PC-3 (cell line): ENCODE data around the gene SERPINA5.

Source experiments
- EZH2 ChIP-seq: fragments of 300-600 bp; sonication (generic); IDR thresholded peaks from one replicate; pipeline ENCODE4 v1.6.1; 2017; ENCODE audit warnings: antibody characterized with exemption, mild to moderate bottlenecking, low read length; ENCODE audit not compliant: unreplicated experiment
- TF ChIP-seq, protein P1 (sequence below): fragments of 300-600 bp; sonication (generic); conservative IDR thresholded peaks from 2 replicates; pipeline ENCODE4 v1.5.1; 2017; ENCODE audit warnings: antibody characterized with exemption, low read depth, mild to moderate bottlenecking, low read length

DNA sequence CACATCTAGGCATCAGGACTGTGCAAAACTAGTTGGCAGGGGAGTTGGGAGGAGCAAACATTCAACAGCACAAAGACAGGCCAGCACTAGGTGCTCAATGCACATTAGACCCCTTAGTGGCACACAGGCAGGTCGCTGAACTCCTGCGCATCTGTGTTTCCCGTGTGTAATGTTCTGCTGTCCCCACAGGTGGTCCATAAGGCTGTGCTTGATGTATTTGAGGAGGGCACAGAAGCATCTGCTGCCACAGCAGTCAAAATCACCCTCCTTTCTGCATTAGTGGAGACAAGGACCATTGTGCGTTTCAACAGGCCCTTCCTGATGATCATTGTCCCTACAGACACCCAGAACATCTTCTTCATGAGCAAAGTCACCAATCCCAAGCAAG lies 42.2 kb downstream of the SERPINA5 start:
- TF ChIP-seq, protein P1, sequence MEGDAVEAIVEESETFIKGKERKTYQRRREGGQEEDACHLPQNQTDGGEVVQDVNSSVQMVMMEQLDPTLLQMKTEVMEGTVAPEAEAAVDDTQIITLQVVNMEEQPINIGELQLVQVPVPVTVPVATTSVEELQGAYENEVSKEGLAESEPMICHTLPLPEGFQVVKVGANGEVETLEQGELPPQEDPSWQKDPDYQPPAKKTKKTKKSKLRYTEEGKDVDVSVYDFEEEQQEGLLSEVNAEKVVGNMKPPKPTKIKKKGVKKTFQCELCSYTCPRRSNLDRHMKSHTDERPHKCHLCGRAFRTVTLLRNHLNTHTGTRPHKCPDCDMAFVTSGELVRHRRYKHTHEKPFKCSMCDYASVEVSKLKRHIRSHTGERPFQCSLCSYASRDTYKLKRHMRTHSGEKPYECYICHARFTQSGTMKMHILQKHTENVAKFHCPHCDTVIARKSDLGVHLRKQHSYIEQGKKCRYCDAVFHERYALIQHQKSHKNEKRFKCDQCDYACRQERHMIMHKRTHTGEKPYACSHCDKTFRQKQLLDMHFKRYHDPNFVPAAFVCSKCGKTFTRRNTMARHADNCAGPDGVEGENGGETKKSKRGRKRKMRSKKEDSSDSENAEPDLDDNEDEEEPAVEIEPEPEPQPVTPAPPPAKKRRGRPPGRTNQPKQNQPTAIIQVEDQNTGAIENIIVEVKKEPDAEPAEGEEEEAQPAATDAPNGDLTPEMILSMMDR, result no peak
- TF ChIP-seq EZH2, result no peak
